ENCODE measurements around the gene SLITRK4. TPM values are rescaled to one million over a fixed set of nuclear protein-coding genes. Genes with fewer than 3 reads are reported as not detected.

SLITRK4 gene
- total and polyA plus RNA-seq, 2 donors from 2014 or later, result 2.8 to 6.0 TPM

GRCh38 chrX:143669395-143669794 lies 33.5 kb upstream of the SLITRK4 start:
- DNase-seq (peak in 2 of 5 donors; percentile 2 to 14), FAIRE-seq (peak; percentile 39)
- no peak overlapping the region for H3K4me3 ChIP-seq (ENCODE audit: low read length in 3 of 3)
- intact Hi-C loops (cut with DNase I), result no loop called here
- H3K9ac ChIP-seq (ENCODE audit: low read length in 3 of 3), result no peak overlapping the region
- no peaks in the 10 kb centered on the region for H3K4me1 ChIP-seq (ENCODE audit: control insufficient read depth in 2 of 3, insufficient read depth in 2 of 3, low read depth in 1 of 3, low read length in 3 of 3)
- no peaks in the 10 kb centered on the region for H3K36me3 ChIP-seq (ENCODE audit: control insufficient read depth in 2 of 3, insufficient read depth in 3 of 3, low read length in 3 of 3)
- no peaks in the 10 kb centered on the region for H3K9me3 ChIP-seq (ENCODE audit: control insufficient read depth in 2 of 3, insufficient read depth in 1 of 3, low read length in 3 of 3)
- no peaks in the 10 kb centered on the region for H3K27me3 ChIP-seq (ENCODE audit: control insufficient read depth, insufficient read depth, low read length)
- TF ChIP-seq CTCF (IDR thresholded peaks at IDR 0.05; ENCODE audit: borderline replicate concordance, extremely low read depth, insufficient read depth), result no peak
- H3K27ac ChIP-seq (ENCODE audit: low read depth in 2 of 2, low read length in 2 of 2), result no peak overlapping the region

DNA sequence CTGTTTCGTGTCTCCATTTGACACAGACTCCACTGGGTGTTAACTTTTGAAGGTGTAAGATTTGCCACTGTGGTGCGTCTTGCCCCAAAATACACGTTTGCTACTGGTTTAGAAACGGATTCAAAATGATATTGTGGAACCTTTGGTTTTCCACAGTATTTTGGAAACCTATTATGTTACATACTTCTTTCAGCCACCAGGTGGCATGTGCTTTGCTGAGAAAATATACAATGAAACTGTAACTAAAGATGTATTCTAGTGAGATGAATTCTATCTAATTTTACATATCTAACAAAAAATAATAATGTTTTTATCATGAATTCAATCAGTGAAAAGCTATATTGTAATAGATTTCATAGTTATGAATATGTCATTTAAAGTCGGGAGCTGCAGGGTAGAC lies 28.4 kb upstream of the SLITRK4 start:
- no peak overlapping the region for H3K4me3 ChIP-seq (ENCODE audit: low read length in 3 of 3)
- peak; percentile 99 for FAIRE-seq
- no peak overlapping the region for H3K27ac ChIP-seq (ENCODE audit: low read depth in 2 of 2, low read length in 2 of 2)
- no peaks in the 10 kb centered on the region for H3K4me1 ChIP-seq (ENCODE audit: control insufficient read depth in 2 of 3, insufficient read depth in 2 of 3, low read depth in 1 of 3, low read length in 3 of 3)
- H3K9ac ChIP-seq (ENCODE audit: low read length in 3 of 3), result no peak overlapping the region
- no peaks in the 10 kb centered on the region for H3K36me3 ChIP-seq (ENCODE audit: control insufficient read depth in 2 of 3, insufficient read depth in 3 of 3, low read length in 3 of 3)
- H3K27me3 ChIP-seq (ENCODE audit: control insufficient read depth, insufficient read depth, low read length), result no peaks in the 10 kb centered on the region
- intact Hi-C loops (cut with DNase I), result no loop called here
- peak; percentile 24 for TF ChIP-seq CTCF (IDR thresholded peaks at IDR 0.05; ENCODE audit: borderline replicate concordance, extremely low read depth, insufficient read depth)
- DNase-seq, result peak in 2 of 5 donors; percentile 12 to 24
- no peaks in the 10 kb centered on the region for H3K9me3 ChIP-seq (ENCODE audit: control insufficient read depth in 2 of 3, insufficient read depth in 1 of 3, low read length in 3 of 3)

- no peak for TF ChIP-seq CTCF (IDR thresholded peaks at IDR 0.05; ENCODE audit: borderline replicate concordance, extremely low read depth, insufficient read depth)
Measured at GRCh38 chrX:143663755-143664154, 27.9 kb upstream of the SLITRK4 start.

DNA sequence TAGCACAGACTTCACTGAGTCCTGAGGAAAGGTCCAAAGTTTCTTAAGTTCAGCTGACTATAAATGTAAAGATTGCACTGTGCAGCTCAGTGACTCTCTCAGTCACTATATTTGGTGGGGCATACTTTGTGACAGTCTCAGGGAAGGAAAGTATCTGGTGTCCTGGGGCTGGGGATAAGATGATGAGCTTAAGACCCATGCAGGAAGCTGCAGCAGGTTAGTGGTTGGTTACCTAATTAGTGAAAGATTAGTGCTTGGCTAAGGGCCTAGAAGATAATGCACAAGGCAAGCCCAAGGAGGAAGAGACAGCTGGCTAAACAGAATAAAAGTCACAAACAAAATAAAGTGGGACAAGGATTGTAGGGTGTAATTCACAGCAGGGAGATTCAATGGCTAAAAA lies 25.4 kb upstream of the SLITRK4 start:
- H3K36me3 ChIP-seq (ENCODE audit: control insufficient read depth in 2 of 3, insufficient read depth in 3 of 3, low read length in 3 of 3), result no peaks in the 10 kb centered on the region
- H3K9me3 ChIP-seq (ENCODE audit: control insufficient read depth in 2 of 3, insufficient read depth in 1 of 3, low read length in 3 of 3), result no peaks in the 10 kb centered on the region
- no peak overlapping the region for H3K9ac ChIP-seq (ENCODE audit: low read length in 3 of 3)
- no peak for TF ChIP-seq CTCF (IDR thresholded peaks at IDR 0.05; ENCODE audit: borderline replicate concordance, extremely low read depth, insufficient read depth)
- H3K27me3 ChIP-seq (ENCODE audit: control insufficient read depth, insufficient read depth, low read length), result no peaks in the 10 kb centered on the region
- H3K4me3 ChIP-seq (ENCODE audit: low read length in 3 of 3), result no peak overlapping the region
- FAIRE-seq, result no peak
- intact Hi-C loops (cut with DNase I), result no loop called here
- no peaks in the 10 kb centered on the region for H3K4me1 ChIP-seq (ENCODE audit: control insufficient read depth in 2 of 3, insufficient read depth in 2 of 3, low read depth in 1 of 3, low read length in 3 of 3)
- H3K27ac ChIP-seq (ENCODE audit: low read depth in 2 of 2, low read length in 2 of 2), result no peak overlapping the region
- DNase-seq, result no peak

More at GRCh38 chrX:143663755-143664154, 27.9 kb upstream of the SLITRK4 start:
- Histone ChIP-seq H3K27ac (ENCODE audit: low read depth in 2 of 2, low read length in 2 of 2) (no peak overlapping the region), H3K36me3 (ENCODE audit: control insufficient read depth in 2 of 3, insufficient read depth in 3 of 3, low read length in 3 of 3) (no peaks in the 10 kb centered on the region), H3K9ac (ENCODE audit: low read length in 3 of 3) (no peak overlapping the region), H3K27me3 (ENCODE audit: control insufficient read depth, insufficient read depth, low read length) (no peaks in the 10 kb centered on the region), H3K4me1 (ENCODE audit: control insufficient read depth in 2 of 3, insufficient read depth in 2 of 3, low read depth in 1 of 3, low read length in 3 of 3) (no peaks in the 10 kb centered on the region), H3K4me3 (ENCODE audit: low read length in 3 of 3) (no peak overlapping the region), H3K9me3 (ENCODE audit: control insufficient read depth in 2 of 3, insufficient read depth in 1 of 3, low read length in 3 of 3) (no peaks in the 10 kb centered on the region)
- intact Hi-C loops (cut with DNase I), result no loop called here
- FAIRE-seq (no peak), DNase-seq (no peak)

Measured in kidney (tissue), 14 donors.